ENCODE results near the gene LSM14B. TPM values are rescaled to one million over a fixed set of nuclear protein-coding genes. Genes with fewer than 3 reads are reported as not detected.

The LSM14B gene
- total RNA-seq, 3 donors from 2014 or later (not counting 1 experiment from before 2014, with no cell fraction given) = 41.1 to 56.2 (median 47.3) TPM

DNA sequence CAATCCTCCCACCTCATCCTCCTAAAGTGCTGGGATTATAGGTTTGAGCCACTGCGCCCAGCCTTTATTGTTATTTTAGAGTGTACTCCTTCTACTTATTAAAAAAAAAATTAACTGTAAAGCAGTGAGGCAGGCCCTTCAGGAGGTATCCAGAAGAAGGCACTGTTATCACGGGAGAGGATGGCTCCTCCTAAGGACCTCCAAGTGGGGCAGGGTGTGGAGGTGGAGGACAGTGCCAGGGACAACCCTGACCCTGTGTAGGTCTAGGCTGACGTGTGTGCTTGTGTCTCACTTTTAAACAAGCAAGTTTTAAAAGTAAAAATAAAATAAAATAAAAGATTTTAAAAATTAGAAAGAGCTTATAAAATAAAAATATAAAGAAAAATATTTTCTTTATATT, 32.9 kb upstream of the LSM14B start:
- peaks cover 5% of the 10 kb centered on the region for H3K27me3 ChIP-seq (ENCODE audit: control insufficient read depth, insufficient read depth, low read length)
- Mint-ChIP-seq H3K4me1 (no peaks in the 10 kb centered on the region), H3K27ac (no peak overlapping the region), H3K36me3 (no peaks in the 10 kb centered on the region), H3K9me3 (no peaks in the 10 kb centered on the region), H3K27me3 (ENCODE audit: low read depth in 2 of 2) (peaks cover 8 to 14% of the 10 kb centered on the region in 2 donors), H3K4me3 (no peak overlapping the region)
- no peaks in the 10 kb centered on the region for H3K36me3 ChIP-seq (ENCODE audit: control insufficient read depth, insufficient read depth, low read length)
- TF ChIP-seq, protein P1, sequence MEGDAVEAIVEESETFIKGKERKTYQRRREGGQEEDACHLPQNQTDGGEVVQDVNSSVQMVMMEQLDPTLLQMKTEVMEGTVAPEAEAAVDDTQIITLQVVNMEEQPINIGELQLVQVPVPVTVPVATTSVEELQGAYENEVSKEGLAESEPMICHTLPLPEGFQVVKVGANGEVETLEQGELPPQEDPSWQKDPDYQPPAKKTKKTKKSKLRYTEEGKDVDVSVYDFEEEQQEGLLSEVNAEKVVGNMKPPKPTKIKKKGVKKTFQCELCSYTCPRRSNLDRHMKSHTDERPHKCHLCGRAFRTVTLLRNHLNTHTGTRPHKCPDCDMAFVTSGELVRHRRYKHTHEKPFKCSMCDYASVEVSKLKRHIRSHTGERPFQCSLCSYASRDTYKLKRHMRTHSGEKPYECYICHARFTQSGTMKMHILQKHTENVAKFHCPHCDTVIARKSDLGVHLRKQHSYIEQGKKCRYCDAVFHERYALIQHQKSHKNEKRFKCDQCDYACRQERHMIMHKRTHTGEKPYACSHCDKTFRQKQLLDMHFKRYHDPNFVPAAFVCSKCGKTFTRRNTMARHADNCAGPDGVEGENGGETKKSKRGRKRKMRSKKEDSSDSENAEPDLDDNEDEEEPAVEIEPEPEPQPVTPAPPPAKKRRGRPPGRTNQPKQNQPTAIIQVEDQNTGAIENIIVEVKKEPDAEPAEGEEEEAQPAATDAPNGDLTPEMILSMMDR (IDR thresholded peaks at IDR 0.05) = no peak
- no peaks in the 10 kb centered on the region for H3K9me3 ChIP-seq (ENCODE audit: control insufficient read depth, insufficient read depth, low read length)
- no peaks in the 10 kb centered on the region for H3K4me1 ChIP-seq (ENCODE audit: control insufficient read depth, insufficient read depth, low read length)
- DNase-seq = peak in 1 of 2 donors; percentile 14
- intact Hi-C loops (cut with micrococcal nuclease) = no loop called here
- no peak overlapping the region for H3K4me3 ChIP-seq (ENCODE audit: low read length)
- ATAC-seq = no peak
- WGBS (ENCODE audit: insufficient coverage) = 82% methylated on average over 1 of the region's 3 CpGs
- no peak overlapping the region for H3K27ac ChIP-seq (ENCODE audit: low read length)

DNA sequence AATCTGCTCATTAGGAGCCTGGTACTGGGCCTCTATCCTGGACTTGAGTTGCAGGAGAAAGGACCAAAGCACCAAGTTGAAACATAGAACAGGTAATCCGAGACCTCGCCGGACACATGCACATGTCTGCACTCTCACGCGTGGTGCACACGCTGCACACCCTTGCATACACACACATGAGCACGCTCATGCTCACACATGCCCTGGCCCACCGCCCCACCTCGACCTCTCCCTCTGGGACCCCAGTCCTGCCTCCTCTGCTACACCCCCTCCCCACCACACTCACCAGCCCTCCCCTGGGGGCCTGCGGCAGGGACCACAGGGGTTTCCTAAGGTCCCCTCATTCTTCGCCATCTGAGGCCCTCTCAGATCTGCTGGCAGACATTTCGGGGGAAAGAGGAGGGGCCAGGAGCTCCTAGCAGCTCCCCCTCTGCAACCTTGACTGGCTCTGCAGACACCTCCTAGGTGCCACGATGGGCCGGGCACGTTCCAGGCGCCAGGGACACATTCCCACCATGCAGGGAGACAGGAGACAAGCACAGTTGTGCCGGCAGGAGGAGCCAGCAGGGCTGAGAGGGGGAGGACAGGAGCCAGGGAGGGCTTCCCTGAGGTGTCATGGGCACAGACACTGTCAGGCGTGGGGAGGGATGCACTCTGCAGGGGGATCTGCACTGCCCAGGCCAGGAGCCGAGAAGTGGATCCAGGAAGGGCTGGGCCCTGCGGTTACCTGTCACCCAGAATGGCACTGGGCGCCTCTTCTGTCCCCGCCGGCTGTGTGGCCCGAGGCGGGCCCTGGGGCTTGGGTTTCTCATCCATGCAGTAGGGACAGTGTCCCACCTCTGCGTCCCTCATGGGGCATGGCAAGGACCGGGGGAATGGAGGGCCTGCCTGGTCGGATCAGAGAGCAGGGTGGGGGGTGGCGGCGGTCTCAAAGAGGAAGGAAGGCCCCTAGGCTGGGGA, 25.6 kb upstream of the LSM14B start:
- peaks cover 9% of the 10 kb centered on the region for H3K9me3 ChIP-seq (ENCODE audit: control insufficient read depth, insufficient read depth, low read length)
- intact Hi-C loops (cut with micrococcal nuclease) = no loop called here
- ATAC-seq = no peak

DNA sequence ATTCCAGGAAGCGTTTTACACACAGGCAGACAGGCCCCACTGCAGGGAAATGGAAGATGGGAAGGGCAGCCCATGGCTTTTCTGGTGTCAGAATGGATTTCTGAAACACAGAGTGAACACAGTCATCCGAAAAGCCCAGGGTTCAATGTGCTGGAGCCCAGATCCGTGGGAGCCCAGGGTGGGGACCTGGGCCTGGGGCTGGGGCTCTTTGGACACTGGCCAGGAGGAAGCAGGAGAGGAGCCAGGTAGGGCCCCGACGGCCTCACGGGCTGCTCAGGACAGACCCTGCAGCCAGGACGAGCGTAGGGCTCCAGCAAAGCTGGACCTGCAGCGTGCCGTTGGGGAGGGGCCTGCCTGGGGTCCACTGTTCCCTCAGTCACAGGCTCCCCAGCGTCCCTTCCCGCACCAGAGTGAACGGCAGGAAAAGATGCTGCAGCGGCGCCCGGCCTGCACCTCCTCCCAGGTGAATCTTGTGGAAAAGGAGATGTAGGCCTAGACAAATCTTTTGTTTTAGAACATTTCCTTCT, 24.3 kb upstream of the LSM14B start:
- 87% methylated on average over 15 of the region's 16 CpGs for WGBS (ENCODE audit: insufficient coverage)
- Histone ChIP-seq H3K36me3 (ENCODE audit: control insufficient read depth, insufficient read depth, low read length) (no peaks in the 10 kb centered on the region), H3K27ac (ENCODE audit: low read length) (no peak overlapping the region), H3K4me1 (ENCODE audit: control insufficient read depth, insufficient read depth, low read length) (no peaks in the 10 kb centered on the region), H3K9me3 (ENCODE audit: control insufficient read depth, insufficient read depth, low read length) (peaks cover 17% of the 10 kb centered on the region), H3K27me3 (ENCODE audit: control insufficient read depth, insufficient read depth, low read length) (no peaks in the 10 kb centered on the region), H3K4me3 (ENCODE audit: low read length) (no peak overlapping the region)
- Mint-ChIP-seq H3K36me3 (no peaks in the 10 kb centered on the region), H3K9me3 (peaks cover 0 to 3% of the 10 kb centered on the region in 2 donors), H3K27ac (no peak overlapping the region), H3K27me3 (ENCODE audit: low read depth in 2 of 2) (peaks cover 0 to 3% of the 10 kb centered on the region in 2 donors), H3K4me3 (no peak overlapping the region), H3K4me1 (no peaks in the 10 kb centered on the region)
- ATAC-seq = no peak
- intact Hi-C loops (cut with micrococcal nuclease) = no loop called here
- no peak for DNase-seq
- TF ChIP-seq, protein P1 (IDR thresholded peaks at IDR 0.05) = no peak

More for the DNA sequence above, 25.6 kb upstream of the LSM14B start:
- H3K4me1 Mint-ChIP-seq = no peaks in the 10 kb centered on the region
- WGBS (ENCODE audit: insufficient coverage) = 84% methylated on average over 30 of the region's 30 CpGs
- H3K4me3 ChIP-seq (ENCODE audit: low read length) = no peak overlapping the region
- no peak overlapping the region for H3K4me3 Mint-ChIP-seq
- no peak overlapping the region for H3K27ac Mint-ChIP-seq
- peaks cover 0 to 9% of the 10 kb centered on the region in 2 donors for H3K27me3 Mint-ChIP-seq (ENCODE audit: low read depth in 2 of 2)
- no peak for DNase-seq
- no peaks in the 10 kb centered on the region for H3K27me3 ChIP-seq (ENCODE audit: control insufficient read depth, insufficient read depth, low read length)
- H3K9me3 Mint-ChIP-seq = peaks cover 0 to 3% of the 10 kb centered on the region in 2 donors
- no peaks in the 10 kb centered on the region for H3K36me3 Mint-ChIP-seq
- TF ChIP-seq, protein P1 (IDR thresholded peaks at IDR 0.05) = no peak
- no peak overlapping the region for H3K27ac ChIP-seq (ENCODE audit: low read length)
- H3K36me3 ChIP-seq (ENCODE audit: control insufficient read depth, insufficient read depth, low read length) = no peaks in the 10 kb centered on the region
- H3K4me1 ChIP-seq (ENCODE audit: control insufficient read depth, insufficient read depth, low read length) = no peaks in the 10 kb centered on the region
